Measurements from ENCODE around the gene ATP6V0E2.

The ATP6V0E2 gene

GRCh38 chr7:149861728-149862045 lies 12.1 kb upstream of the ATP6V0E2 start:
- no peak for DNase-seq (ENCODE audit: extremely low read depth in 1 of 2, low read depth in 1 of 2)

GRCh38 chr7:149862156-149862555 lies 11.6 kb upstream of the ATP6V0E2 start:
- DNase-seq (ENCODE audit: extremely low read depth in 1 of 2, low read depth in 1 of 2): no peak

- DNase-seq (ENCODE audit: extremely low read depth in 1 of 2, low read depth in 1 of 2): no peak
Measured at GRCh38 chr7:149863500-149863899, 10.3 kb upstream of the ATP6V0E2 start.

GRCh38 chr7:149864023-149864422 lies 9.7 kb upstream of the ATP6V0E2 start:
- DNase-seq (ENCODE audit: extremely low read depth in 1 of 2, low read depth in 1 of 2): no peak

GRCh38 chr7:149864751-149865150 lies 9.0 kb upstream of the ATP6V0E2 start:
- no peak for DNase-seq (ENCODE audit: extremely low read depth in 1 of 2, low read depth in 1 of 2)

GRCh38 chr7:149865437-149865836 lies 8.3 kb upstream of the ATP6V0E2 start:
- no peak for DNase-seq (ENCODE audit: extremely low read depth in 1 of 2, low read depth in 1 of 2)

GRCh38 chr7:149866139-149866778 lies 7.5 kb upstream of the ATP6V0E2 start:
- no peak for DNase-seq (ENCODE audit: extremely low read depth in 1 of 2, low read depth in 1 of 2)

GRCh38 chr7:149866779-149867447 lies 6.9 kb upstream of the ATP6V0E2 start:
- DNase-seq (ENCODE audit: extremely low read depth in 1 of 2, low read depth in 1 of 2): no peak

GRCh38 chr7:149867762-149868622 lies 5.8 kb upstream of the ATP6V0E2 start:
- no peak for DNase-seq (ENCODE audit: extremely low read depth in 1 of 2, low read depth in 1 of 2)

GRCh38 chr7:149868623-149869290 lies 5.0 kb upstream of the ATP6V0E2 start:
- no peak for DNase-seq (ENCODE audit: extremely low read depth in 1 of 2, low read depth in 1 of 2)

- DNase-seq (ENCODE audit: extremely low read depth in 1 of 2, low read depth in 1 of 2): no peak
Measured at GRCh38 chr7:149869291-149869650, 4.5 kb upstream of the ATP6V0E2 start.

- DNase-seq (ENCODE audit: extremely low read depth in 1 of 2, low read depth in 1 of 2): no peak
Measured at GRCh38 chr7:149869867-149870266, 3.9 kb upstream of the ATP6V0E2 start.

GRCh38 chr7:149870274-149870673 lies 3.5 kb upstream of the ATP6V0E2 start:
- no peak for DNase-seq (ENCODE audit: extremely low read depth in 1 of 2, low read depth in 1 of 2)

- no peak for DNase-seq (ENCODE audit: extremely low read depth in 1 of 2, low read depth in 1 of 2)
Measured at GRCh38 chr7:149870701-149871483, 2.9 kb upstream of the ATP6V0E2 start.

GRCh38 chr7:149871576-149871975 lies 2.2 kb upstream of the ATP6V0E2 start:
- no peak for DNase-seq (ENCODE audit: extremely low read depth in 1 of 2, low read depth in 1 of 2)

- no peak for DNase-seq (ENCODE audit: extremely low read depth in 1 of 2, low read depth in 1 of 2)
Measured at GRCh38 chr7:149872419-149873073, 1.2 kb upstream of the ATP6V0E2 start.

- DNase-seq (ENCODE audit: extremely low read depth in 1 of 2, low read depth in 1 of 2): no peak
Measured at GRCh38 chr7:149873970-149874643, 338 bp downstream of the ATP6V0E2 start.

GRCh38 chr7:149874644-149875028 lies 867 bp downstream of the ATP6V0E2 start:
- no peak for DNase-seq (ENCODE audit: extremely low read depth in 1 of 2, low read depth in 1 of 2)

GRCh38 chr7:149875396-149875795 lies 1.6 kb downstream of the ATP6V0E2 start:
- no peak for DNase-seq (ENCODE audit: extremely low read depth in 1 of 2, low read depth in 1 of 2)
